WTC11 (cell line): ENCODE measurements around the gene RPL13. TPM values are rescaled to one million over a fixed set of nuclear protein-coding genes. Genes with fewer than 3 reads are reported as not detected.
A peak's percentile ranks its signal among the peaks of the same experiment; 100 is the strongest.

Experiments
- ATAC-seq: fragments of 200-7000 bp; cut with Tn5 transposase; 2 replicates; pipeline ENCODE4 v1.10.0; 2021; ENCODE audit warnings: mild to moderate bottlenecking, moderate library complexity
- CTCF ChIA-PET: fragments of 300-600 bp; sonication (Branson Sonifier 250); formaldehyde crosslinking; loops from one replicate; lab custom pipeline; 2021; ENCODE audit warnings: antibody characterized with exemption; lab: Charles Lee
- POLR2A ChIA-PET: fragments of 350-600 bp; sonication (Branson Sonifier 250); formaldehyde crosslinking; loops from one replicate; lab custom pipeline; 2021; ENCODE audit warnings: antibody characterized with exemption; lab: Charles Lee
- DNase-seq: peaks from one replicate; pipeline ENCODE4 v3.0.0; 2021; ENCODE audit warnings: low spot score
- H3K27ac Mint-ChIP-seq: 2 replicates; pipeline ENCODE4 v1.8.0; 2021; ENCODE audit warnings: mixed read lengths
- H3K27me3 Mint-ChIP-seq: 2 replicates; pipeline ENCODE4 v1.8.0; 2021; ENCODE audit warnings: low read depth, mild to moderate bottlenecking, moderate library complexity, mixed read lengths
- H3K36me3 Mint-ChIP-seq: 2 replicates; pipeline ENCODE4 v1.8.0; 2021; ENCODE audit warnings: mixed read lengths
- H3K4me1 Mint-ChIP-seq: 2 replicates; pipeline ENCODE4 v1.8.0; 2022; ENCODE audit warnings: mixed read lengths
- H3K4me3 Mint-ChIP-seq: 2 replicates; pipeline ENCODE4 v1.8.0; 2021; ENCODE audit warnings: mild to moderate bottlenecking, moderate library complexity, mixed read lengths
- H3K9me3 Mint-ChIP-seq: 2 replicates; pipeline ENCODE4 v1.8.0; 2021; ENCODE audit warnings: mixed read lengths
- ARID4B ChIP-seq: sonication (generic); formaldehyde crosslinking; IDR thresholded peaks from 2 replicates; pipeline ENCODE4 v1.8.0; 2023; ENCODE audit warnings: missing genetic modification reagents, mild to moderate bottlenecking, borderline replicate concordance
- ATF1 ChIP-seq: sonication (generic); formaldehyde crosslinking; IDR thresholded peaks from 2 replicates; pipeline ENCODE4 v1.8.1; 2023; ENCODE audit warnings: mild to moderate bottlenecking, moderate library complexity, missing genetic modification reagents
- CREM ChIP-seq: sonication (generic); formaldehyde crosslinking; IDR thresholded peaks from 2 replicates; pipeline ENCODE4 v1.8.1; 2022; ENCODE audit warnings: mild to moderate bottlenecking, missing genetic modification reagents, moderate library complexity
- FOXJ3 ChIP-seq: sonication (generic); formaldehyde crosslinking; IDR thresholded peaks from 2 replicates; pipeline ENCODE4 v1.9.0; 2021; ENCODE audit warnings: missing genetic modification reagents, mild to moderate bottlenecking, borderline replicate concordance
- GABPB1 ChIP-seq: sonication (generic); formaldehyde crosslinking; IDR thresholded peaks from 2 replicates; pipeline ENCODE4 v1.8.1; 2023; ENCODE audit warnings: mild to moderate bottlenecking, missing genetic modification reagents
- GTF2I ChIP-seq: fragments of 250-450 bp; sonication (Bioruptor Pico); conservative IDR thresholded peaks from 2 replicates; pipeline ENCODE4 v1.4.0; 2021; ENCODE audit warnings: mild to moderate bottlenecking
- IRF2 ChIP-seq: sonication (generic); formaldehyde crosslinking; IDR thresholded peaks from 2 replicates; pipeline ENCODE4 v1.8.0; 2022; ENCODE audit warnings: low read depth, missing genetic modification reagents, borderline replicate concordance
- NFATC4 ChIP-seq: fragments of 250-450 bp; sonication (Bioruptor Pico); IDR thresholded peaks from 2 replicates; pipeline ENCODE4 v1.9.0; 2021; ENCODE audit warnings: mild to moderate bottlenecking
- NR3C1 ChIP-seq: sonication (generic); formaldehyde crosslinking; conservative IDR thresholded peaks from 2 replicates; pipeline ENCODE4 v1.8.1; 2023; ENCODE audit warnings: low read depth, mild to moderate bottlenecking, missing genetic modification reagents
- RORB ChIP-seq: fragments of 250-450 bp; sonication (Bioruptor Pico); IDR thresholded peaks from 2 replicates; pipeline ENCODE4 v1.9.0; 2021; ENCODE audit warnings: mild to moderate bottlenecking
- TCF7 ChIP-seq: sonication (generic); formaldehyde crosslinking; IDR thresholded peaks from 2 replicates; pipeline ENCODE4 v1.8.0; 2022; ENCODE audit warnings: mild to moderate bottlenecking, low read depth, missing genetic modification reagents, moderate library complexity
- TEAD4 ChIP-seq: sonication (generic); formaldehyde crosslinking; IDR thresholded peaks from 2 replicates; pipeline ENCODE4 v1.8.0; 2022; ENCODE audit warnings: mild to moderate bottlenecking, missing genetic modification reagents
- ZNF671 ChIP-seq: fragments of 250-450 bp; sonication (Bioruptor Pico); IDR thresholded peaks from 2 replicates; pipeline ENCODE4 v1.8.0; 2021; ENCODE audit warnings: mild to moderate bottlenecking
- total RNA-seq: library from RNA; stranded (reverse); gene quantifications from 3 replicates; pipeline ENCODE4 v1.2.3, GENCODE V29; 2021
- TF ChIP-seq, protein P1 (sequence below): sonication (generic); formaldehyde crosslinking; IDR thresholded peaks from 2 replicates; pipeline ENCODE4 v1.8.0; 2022; ENCODE audit warnings: mild to moderate bottlenecking, missing genetic modification reagents

Gene RPL13
- total RNA-seq, 1 experiment from 2014 or later: 2,631 TPM

DNA sequence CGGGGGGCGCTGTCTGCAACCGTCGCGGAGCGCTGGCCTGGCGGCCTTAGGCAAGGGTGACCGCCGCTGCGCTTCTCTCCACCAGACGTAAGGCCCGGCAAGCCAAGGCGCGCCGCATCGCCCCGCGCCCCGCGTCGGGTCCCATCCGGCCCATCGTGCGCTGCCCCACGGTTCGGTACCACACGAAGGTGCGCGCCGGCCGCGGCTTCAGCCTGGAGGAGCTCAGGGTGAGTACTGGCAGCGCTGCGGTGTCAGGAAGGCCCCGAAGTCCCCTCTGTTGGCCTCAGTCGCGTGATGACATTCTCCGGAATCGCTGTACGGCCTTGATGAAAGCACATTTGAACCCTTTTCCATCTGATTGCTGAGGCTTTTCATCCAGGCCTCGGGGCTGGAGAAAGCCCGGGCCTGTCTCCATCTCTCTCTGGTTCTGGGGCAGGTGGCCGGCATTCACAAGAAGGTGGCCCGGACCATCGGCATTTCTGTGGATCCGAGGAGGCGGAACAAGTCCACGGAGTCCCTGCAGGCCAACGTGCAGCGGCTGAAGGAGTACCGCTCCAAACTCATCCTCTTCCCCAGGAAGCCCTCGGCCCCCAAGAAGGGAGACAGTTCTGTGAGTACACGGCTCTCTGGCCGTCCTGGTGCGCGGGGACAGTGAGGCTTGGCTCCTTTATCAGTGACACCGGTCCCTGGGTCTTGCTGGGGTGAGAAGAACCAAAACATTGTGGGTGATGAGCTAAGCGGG, 831 bp downstream of the RPL13 start:
- TF ChIP-seq NR3C1 (no peak), ATF1 (no peak), GABPB1 (0 out of 2 replicates have a peak, but pooled peaks have one; percentile 4)

DNA sequence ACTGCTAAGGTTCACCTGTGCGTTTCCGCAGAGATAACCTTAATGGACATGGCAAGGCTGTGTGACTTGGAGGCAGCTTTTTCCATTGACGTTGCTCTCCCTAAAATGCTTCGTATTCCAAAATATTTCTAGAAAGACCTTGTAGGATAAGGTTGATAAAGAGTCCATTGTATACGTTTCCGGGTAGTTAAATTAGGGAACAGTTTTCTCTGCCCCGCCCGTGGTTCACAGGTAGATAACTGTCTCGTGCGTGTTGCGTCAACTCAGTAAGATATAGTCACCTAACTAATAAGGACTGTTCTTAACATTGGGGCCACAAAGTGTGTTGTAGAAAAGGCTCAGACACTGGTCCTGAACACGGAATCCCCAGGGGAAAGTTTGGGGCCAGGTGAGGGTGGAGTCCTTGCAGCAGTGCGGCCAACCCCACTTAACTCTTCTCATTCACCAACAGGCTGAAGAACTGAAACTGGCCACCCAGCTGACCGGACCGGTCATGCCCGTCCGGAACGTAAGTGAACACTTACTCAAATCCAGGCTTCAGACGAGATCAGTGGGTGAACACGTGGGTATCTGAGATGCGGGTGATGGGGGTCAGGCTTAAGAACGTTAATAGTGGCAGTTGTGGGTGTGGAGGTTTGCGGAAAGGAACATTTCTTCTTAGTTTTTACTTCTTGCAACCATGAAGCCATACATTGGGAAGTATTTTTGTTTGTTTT, 1.6 kb downstream of the RPL13 start:
- peak overlapping the region; percentile 99 for H3K4me3 Mint-ChIP-seq
- peak overlapping the region; percentile 96 for H3K27ac Mint-ChIP-seq
- CTCF ChIA-PET: no interaction called here
- peaks cover 35% of the 10 kb centered on the region for H3K36me3 Mint-ChIP-seq
- POLR2A ChIA-PET: no interaction called here
- ATAC-seq: no peak
- H3K4me1 Mint-ChIP-seq: peaks cover 50% of the 10 kb centered on the region
- no peaks in the 10 kb centered on the region for H3K9me3 Mint-ChIP-seq
- H3K27me3 Mint-ChIP-seq: no peaks in the 10 kb centered on the region; the same call in 1 of the 2 replicates
- TF ChIP-seq FOXJ3 (CRISPR knock-in tag): no peak
- no peak for TF ChIP-seq GTF2I (CRISPR knock-in tag)
- no peak for TF ChIP-seq CREM (CRISPR knock-in tag)
- TF ChIP-seq, protein P1, sequence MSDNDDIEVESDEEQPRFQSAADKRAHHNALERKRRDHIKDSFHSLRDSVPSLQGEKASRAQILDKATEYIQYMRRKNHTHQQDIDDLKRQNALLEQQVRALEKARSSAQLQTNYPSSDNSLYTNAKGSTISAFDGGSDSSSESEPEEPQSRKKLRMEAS (CRISPR knock-in tag): no peak
- TF ChIP-seq TCF7 (CRISPR knock-in tag): no peak
- no peak for TF ChIP-seq IRF2
- no peak for TF ChIP-seq TEAD4
- DNase-seq: no peak

More for the DNA sequence above, 831 bp downstream of the RPL13 start:
- DNase-seq (no peak), ATAC-seq (no peak)
- Mint-ChIP-seq H3K9me3 (no peaks in the 10 kb centered on the region), H3K4me1 (peaks cover 48% of the 10 kb centered on the region), H3K36me3 (peaks cover 40% of the 10 kb centered on the region), H3K27ac (peak overlapping the region; percentile 96), H3K27me3 (no peaks in the 10 kb centered on the region; the same call in 1 of the 2 replicates), H3K4me3 (peak overlapping the region; percentile 99)
- POLR2A ChIA-PET: interaction anchor here (0.6 kb wide), 1 partner anchor 212 kb away, joined by 4 read pairs; no protein-coding TSS in a partner anchor
- CTCF ChIA-PET: no interaction called here

- CTCF ChIA-PET: no interaction called here
- ATAC-seq (no peak), DNase-seq (no peak)
- H3K4me3 Mint-ChIP-seq: peak overlapping the region; percentile 99
- no peaks in the 10 kb centered on the region for H3K9me3 Mint-ChIP-seq
- POLR2A ChIA-PET: no interaction called here
- no peaks in the 10 kb centered on the region; the same call in 1 of the 2 replicates for H3K27me3 Mint-ChIP-seq
- peaks cover 52% of the 10 kb centered on the region for H3K4me1 Mint-ChIP-seq
- TF ChIP-seq RORB (no peak), NFATC4 (0 out of 2 replicates have a peak, but pooled peaks have one; percentile 30), ZNF671 (CRISPR knock-in tag) (no peak)
- peak overlapping the region; percentile 96 for H3K27ac Mint-ChIP-seq
- H3K36me3 Mint-ChIP-seq: peaks cover 33% of the 10 kb centered on the region
Observed at GRCh38 chr16:89562939-89563338, 2.5 kb downstream of the RPL13 start.

- peaks cover 52% of the 10 kb centered on the region for H3K4me1 Mint-ChIP-seq
- peaks cover 33% of the 10 kb centered on the region for H3K36me3 Mint-ChIP-seq
- no peak for ATAC-seq
- no peaks in the 10 kb centered on the region for H3K9me3 Mint-ChIP-seq
- ChIA-PET CTCF (no interaction called here), POLR2A (interaction anchor here (2.0 kb wide), 1 partner anchor 136 kb away, joined by 7 read pairs; no protein-coding TSS in a partner anchor)
- peak overlapping the region; percentile 99 for H3K4me3 Mint-ChIP-seq
- H3K27me3 Mint-ChIP-seq: no peaks in the 10 kb centered on the region; the same call in 1 of the 2 replicates
- peak; percentile 31; the same call in 1 of the 2 replicates for TF ChIP-seq ZNF671 (CRISPR knock-in tag)
- peak; percentile 40; the same call in 1 of the 2 replicates for TF ChIP-seq NFATC4
- no peak for TF ChIP-seq ARID4B (CRISPR knock-in tag)
- DNase-seq: no peak
- peak overlapping the region; percentile 96 for H3K27ac Mint-ChIP-seq
Observed at GRCh38 chr16:89563639-89564392, 3.3 kb downstream of the RPL13 start.
